Measurements from ENCODE around the gene BMI1. TPM values are rescaled to one million over a fixed set of nuclear protein-coding genes. Genes with fewer than 3 reads are reported as not detected.
A peak's percentile ranks its signal among the peaks of the same experiment; 100 is the strongest.

The BMI1 gene
- total and polyA plus RNA-seq, 8 donors = 10.6 to 33.9 (median 22.0) TPM

GRCh38 chr10:22332116-22332692 is 11.3 kb downstream of the BMI1 start:
- DNase-seq (no peak), FAIRE-seq (no peak), ATAC-seq (no peak)
- Histone ChIP-seq H3K4me3 (no peak overlapping the region), H3K4me1 (peaks cover 0 to 11% (median 0%) of the 10 kb centered on the region in 3 donors), H3K36me3 (peaks cover 0 to 9% (median 4%) of the 10 kb centered on the region in 3 donors), H3K27me3 (peaks cover 0 to 36% (median 8%) of the 10 kb centered on the region in 4 donors), H3K27ac (no peak overlapping the region), H3K9me3 (no peaks in the 10 kb centered on the region)
- WGBS, 2 donors = 91 to 95% methylated on average over 7 of the region's 7 CpGs
- intact Hi-C loops (cut with DNase I) = no loop called here
- TF ChIP-seq CTCF (IDR thresholded peaks at IDR 0.05) = no peak

GRCh38 chr10:22333167-22333974 is 12.5 kb downstream of the BMI1 start:
- peaks cover 0 to 11% (median 0%) of the 10 kb centered on the region in 3 donors for H3K4me1 ChIP-seq
- no peak for FAIRE-seq
- H3K9me3 ChIP-seq = no peaks in the 10 kb centered on the region
- no peak for TF ChIP-seq CTCF (IDR thresholded peaks at IDR 0.05)
- ATAC-seq = no peak
- no peak overlapping the region for H3K4me3 ChIP-seq
- 73 to 81% methylated on average over 25 of the region's 25 CpGs for WGBS, 2 donors
- peaks cover 4 to 47% (median 18%) of the 10 kb centered on the region in 4 donors for H3K27me3 ChIP-seq
- peaks cover 0 to 9% (median 4%) of the 10 kb centered on the region in 3 donors for H3K36me3 ChIP-seq
- intact Hi-C loops (cut with DNase I) = no loop called here
- no peak overlapping the region for H3K27ac ChIP-seq
- DNase-seq = no peak

- FAIRE-seq (no peak), ATAC-seq (no peak), DNase-seq (peak in 1 of 6 donors; percentile 45)
- H3K27me3 ChIP-seq = peaks cover 4 to 52% (median 23%) of the 10 kb centered on the region in 4 donors
- H3K4me3 ChIP-seq = peak overlapping the region in 1 of 4 donors; percentile 53
- intact Hi-C loops (cut with DNase I) = no loop called here
- no peak overlapping the region for H3K27ac ChIP-seq
- H3K9me3 ChIP-seq = no peaks in the 10 kb centered on the region
- H3K36me3 ChIP-seq = peaks cover 0 to 8% (median 4%) of the 10 kb centered on the region in 3 donors
- H3K4me1 ChIP-seq = peaks cover 0 to 11% (median 0%) of the 10 kb centered on the region in 3 donors
- TF ChIP-seq CTCF (IDR thresholded peaks at IDR 0.05) = no peak
- 68 to 70% methylated on average over 15 to 16 of the region's 16 CpGs for WGBS, 2 donors
These were observed 13.0 kb downstream of the BMI1 start for GRCh38 chr10:22333975-22334282.

GRCh38 chr10:22334414-22335172 is 13.7 kb downstream of the BMI1 start:
- TF ChIP-seq CTCF (IDR thresholded peaks at IDR 0.05) = no peak

More at GRCh38 chr10:22334414-22335172, 13.7 kb downstream of the BMI1 start:
- H3K4me1 ChIP-seq = peaks cover 0 to 14% (median under 1%) of the 10 kb centered on the region in 3 donors
- intact Hi-C loops (cut with DNase I) = no loop called here
- ATAC-seq = peak; percentile 19 to 38 (median 36)
- no peak overlapping the region for H3K27ac ChIP-seq
- H3K27me3 ChIP-seq = peaks cover 4 to 58% (median 25%) of the 10 kb centered on the region in 4 donors
- WGBS, 2 donors = 15 to 17% methylated on average over 73 of the region's 73 CpGs
- no peak for FAIRE-seq
- peak overlapping the region; percentile 29 to 53 (median 34) for H3K4me3 ChIP-seq
- peaks cover 0 to under 1% (median under 1%) of the 10 kb centered on the region in 3 donors for H3K36me3 ChIP-seq
- no peaks in the 10 kb centered on the region for H3K9me3 ChIP-seq
- peak in 2 of 6 donors; percentile 62 to 69 for DNase-seq

Measured in pancreas (tissue), 10 donors.